Measurements from ENCODE around the gene HSPB9.

Gene HSPB9

GRCh38 chr17:42101513-42102292 lies 20.9 kb upstream of the HSPB9 start:
- DNase-seq: no peak

- no peak for DNase-seq
These were observed 19.2 kb upstream of the HSPB9 start for GRCh38 chr17:42103221-42103954.

- DNase-seq: no peak
These were observed 18.3 kb upstream of the HSPB9 start for GRCh38 chr17:42104264-42104663.

GRCh38 chr17:42106009-42106408 lies 16.6 kb upstream of the HSPB9 start:
- no peak for DNase-seq

GRCh38 chr17:42107124-42107523 lies 15.5 kb upstream of the HSPB9 start:
- DNase-seq: no peak

- no peak for DNase-seq
These were observed 14.7 kb upstream of the HSPB9 start for GRCh38 chr17:42107597-42108576.

- DNase-seq: no peak
These were observed 13.5 kb upstream of the HSPB9 start for GRCh38 chr17:42109086-42109485.

- no peak for DNase-seq
These were observed 12.0 kb upstream of the HSPB9 start for GRCh38 chr17:42110301-42111264.

- no peak for DNase-seq
These were observed 11.4 kb upstream of the HSPB9 start for GRCh38 chr17:42111265-42111636.

- DNase-seq: no peak
These were observed 10.6 kb upstream of the HSPB9 start for GRCh38 chr17:42111871-42112551.

- no peak for DNase-seq
These were observed 9.9 kb upstream of the HSPB9 start, which contains the start of gene DHX58 for GRCh38 chr17:42112552-42113176. DHX58 (minus strand) TSS chr17:42112714; CDS start chr17:42111892, 822 bp downstream.

GRCh38 chr17:42113293-42114069 lies 9.1 kb upstream of the HSPB9 start:
- no peak for DNase-seq

GRCh38 chr17:42114118-42114517 lies 8.5 kb upstream of the HSPB9 start:
- no peak for DNase-seq

- DNase-seq: peak; percentile 27
These were observed 5.8 kb upstream of the HSPB9 start for GRCh38 chr17:42116705-42117396.

- no peak for DNase-seq
These were observed 5.0 kb upstream of the HSPB9 start for GRCh38 chr17:42117397-42118125.

- DNase-seq: no peak
These were observed 4.5 kb upstream of the HSPB9 start for GRCh38 chr17:42118126-42118510.

- no peak for DNase-seq
These were observed 4.1 kb upstream of the HSPB9 start for GRCh38 chr17:42118545-42118944.

- no peak for DNase-seq
These were observed 3.3 kb upstream of the HSPB9 start for GRCh38 chr17:42119301-42119700.
